Fibroblast of lung (primary cell): ENCODE results near the gene DLG5. TPM values are rescaled to one million over a fixed set of nuclear protein-coding genes. Genes with fewer than 3 reads are reported as not detected.

ENCODE experiments used
- DNase-seq, 2 donors: peaks; one replicate each; pipeline versions ENCODE4 v3.0.0 to v3.0.0-alpha.2; 2010; ENCODE audit warnings: low read depth in 2 of 2
- H2AFZ ChIP-seq: 2 replicates; pipeline ENCODE4 v1.5.1; 2012; ENCODE audit warnings: low read length, control low read depth, inconsistent platforms
- H3K27ac ChIP-seq: 2 replicates; pipeline ENCODE4 v1.5.1; 2011; ENCODE audit warnings: low read length, control low read depth; ENCODE audit not compliant: insufficient read depth
- H3K27me3 ChIP-seq: 2 replicates; pipeline ENCODE4 v1.5.1; 2011; ENCODE audit warnings: mild to moderate bottlenecking, low read length; ENCODE audit not compliant: control insufficient read depth, insufficient read depth
- H3K36me3 ChIP-seq: 2 replicates; pipeline ENCODE4 v1.5.1; 2011; ENCODE audit warnings: low read length; ENCODE audit not compliant: control insufficient read depth, insufficient read depth
- H3K4me1 ChIP-seq: 2 replicates; pipeline ENCODE4 v1.5.1; 2011; ENCODE audit warnings: low read length; ENCODE audit not compliant: control insufficient read depth, insufficient read depth; ENCODE audit errors: extremely low read depth
- H3K4me2 ChIP-seq: 2 replicates; pipeline ENCODE4 v1.5.1; 2011; ENCODE audit warnings: low read length, control low read depth; ENCODE audit not compliant: insufficient read depth; ENCODE audit errors: extremely low read depth
- H3K4me3 ChIP-seq, 4 experiments: fragments of 200-600 bp in 1 of 4; sonication (generic) in 1 of 4; replicated peaks in 1 of 4; 2 replicates each; pipeline ENCODE4 v1.5.1; 2011 to 2016; ENCODE audit warnings: low read length in 4 of 4, low read depth in 3 of 4, mild to moderate bottlenecking in 3 of 4, control low read depth in 2 of 4, inconsistent platforms in 1 of 4, mixed read lengths in 1 of 4; ENCODE audit not compliant: insufficient read depth in 1 of 4; ENCODE audit errors: control extremely low read depth in 1 of 4
- H3K79me2 ChIP-seq: 2 replicates; pipeline ENCODE4 v1.5.1; 2012; ENCODE audit warnings: mild to moderate bottlenecking, low read length, inconsistent platforms; ENCODE audit not compliant: control insufficient read depth, insufficient read depth
- H3K9ac ChIP-seq: 2 replicates; pipeline ENCODE4 v1.5.1; 2011; ENCODE audit warnings: mild to moderate bottlenecking, low read length, control low read depth; ENCODE audit not compliant: insufficient read depth
- H3K9me3 ChIP-seq: 2 replicates; pipeline ENCODE4 v1.5.1; 2012; ENCODE audit warnings: low read depth, low read length; ENCODE audit not compliant: control insufficient read depth, insufficient read depth
- H4K20me1 ChIP-seq: 2 replicates; pipeline ENCODE4 v1.5.1; 2011; ENCODE audit warnings: low read length; ENCODE audit not compliant: control insufficient read depth, insufficient read depth; ENCODE audit errors: extremely low read depth
- CTCF ChIP-seq, 2 donors: IDR thresholded peaks in 1 of 2; conservative IDR thresholded peaks in 1 of 2; 1 replicate in 1 of 2; 2 replicates in 1 of 2; pipeline ENCODE4 v1.5.1; 2011 to 2012; ENCODE audit warnings: low read length in 2 of 2, control low read depth in 1 of 2, inconsistent platforms in 1 of 2, low read depth in 1 of 2, mild to moderate bottlenecking in 1 of 2
- EZH2 ChIP-seq: IDR thresholded peaks from 2 replicates; pipeline ENCODE4 v1.5.1; 2012; ENCODE audit warnings: low read length, control low read depth, mild to moderate bottlenecking; ENCODE audit errors: missing control alignments
- polyA plus RNA-seq, 2 donors: library from polyadenylated mRNA; depleted of rRNA in 1 of 2; stranded (reverse) in 1 of 2; unstranded in 1 of 2; fragments of >200 nt; gene quantifications; 2 replicates each; pipeline ENCODE4 v1.2.1, GENCODE V29; 2011 to 2012; ENCODE audit warnings: missing spikeins in 1 of 2
- total RNA-seq: library from RNA; depleted of rRNA; stranded (reverse); fragments of >200 nt; gene quantifications from 2 replicates; pipeline ENCODE4 v1.2.1, GENCODE V29; 2014

Gene DLG5
- total and polyA plus RNA-seq, 2 donors (not counting 1 experiment from before 2014, with no cell fraction given) = 15.3 to 40.8 TPM

GRCh38 chr10:77800738-77801266 is 125.8 kb downstream of the DLG5 start:
- TF ChIP-seq CTCF (conservative IDR thresholded peaks at IDR 0.05 in 1 of 2, IDR thresholded peaks at IDR 0.05 in 1 of 2; ENCODE audit: low read depth in 1 of 2, low read length in 2 of 2) (no peak), EZH2 (no peak)

GRCh38 chr10:77800320-77800719 is 126.2 kb downstream of the DLG5 start:
- Histone ChIP-seq H3K9me3 (no peaks in the 10 kb centered on the region), H3K4me3 (no peak overlapping the region), H2AFZ (no peak overlapping the region), H3K36me3 (peaks cover 15% of the 10 kb centered on the region), H3K4me1 (peaks cover 2% of the 10 kb centered on the region), H3K79me2 (no peaks in the 10 kb centered on the region), H3K4me2 (no peak overlapping the region), H3K27me3 (no peaks in the 10 kb centered on the region), H4K20me1 (no peaks in the 10 kb centered on the region), H3K9ac (no peak overlapping the region), H3K27ac (no peak overlapping the region)
- TF ChIP-seq CTCF (conservative IDR thresholded peaks at IDR 0.05 in 1 of 2, IDR thresholded peaks at IDR 0.05 in 1 of 2; ENCODE audit: low read depth in 1 of 2, low read length in 2 of 2) (no peak), EZH2 (no peak)
- DNase-seq = no peak

More at GRCh38 chr10:77800738-77801266, 125.8 kb downstream of the DLG5 start:
- DNase-seq = peak in 1 of 2 donors; percentile 2
- peaks cover 2% of the 10 kb centered on the region for H3K4me1 ChIP-seq
- no peak overlapping the region for H3K4me2 ChIP-seq
- H3K9ac ChIP-seq = no peak overlapping the region
- H2AFZ ChIP-seq = no peak overlapping the region
- no peaks in the 10 kb centered on the region for H3K27me3 ChIP-seq
- H3K79me2 ChIP-seq = no peaks in the 10 kb centered on the region
- no peak overlapping the region for H3K4me3 ChIP-seq
- H3K9me3 ChIP-seq = no peaks in the 10 kb centered on the region
- H4K20me1 ChIP-seq = no peaks in the 10 kb centered on the region
- no peak overlapping the region for H3K27ac ChIP-seq
- H3K36me3 ChIP-seq = peaks cover 13% of the 10 kb centered on the region

- H3K9ac ChIP-seq = no peak overlapping the region
- no peak overlapping the region for H3K27ac ChIP-seq
- DNase-seq = peak in 1 of 2 donors; percentile 33
These were observed 127.2 kb downstream of the DLG5 start for GRCh38 chr10:77799352-77799751.

More at GRCh38 chr10:77799352-77799751, 127.2 kb downstream of the DLG5 start:
- no peaks in the 10 kb centered on the region for H3K79me2 ChIP-seq
- no peaks in the 10 kb centered on the region for H3K27me3 ChIP-seq
- H3K9me3 ChIP-seq = no peaks in the 10 kb centered on the region
- no peak overlapping the region for H2AFZ ChIP-seq
- peaks cover 2% of the 10 kb centered on the region for H3K4me1 ChIP-seq
- TF ChIP-seq EZH2 (no peak), CTCF (conservative IDR thresholded peaks at IDR 0.05 in 1 of 2, IDR thresholded peaks at IDR 0.05 in 1 of 2; ENCODE audit: low read depth in 1 of 2, low read length in 2 of 2) (no peak)
- peaks cover 14% of the 10 kb centered on the region for H3K36me3 ChIP-seq
- H3K4me3 ChIP-seq = no peak overlapping the region
- no peaks in the 10 kb centered on the region for H4K20me1 ChIP-seq
- no peak overlapping the region for H3K4me2 ChIP-seq
